GM12878 (cell line): ENCODE data around the gene FTO. TPM values are rescaled to one million over a fixed set of nuclear protein-coding genes. Genes with fewer than 3 reads are reported as not detected.

Source experiments
- ATAC-seq: fragments of 200-7000 bp; cut with Tn5 transposase; 3 replicates; pipeline ENCODE4 v1.9.1; 2020; ENCODE audit warnings: mild to moderate bottlenecking, moderate library complexity
- BruUV-seq: library from RNA; stranded (reverse); fragments of 400-500 nt; replicated peaks from 2 replicates; lab custom pipeline; 2021; lab: Mats Ljungman, UMichigan
- CTCF ChIA-PET: fragments of 300-600 bp; sonication (Branson Sonifier 250); formaldehyde crosslinking; extraction: SDS; loops from one replicate; lab custom pipeline; 2021; ENCODE audit warnings: inconsistent platforms; lab: Yijun Ruan, JAX
- POLR2A ChIA-PET: fragments of 350-600 bp; formaldehyde crosslinking; extraction: SDS; loops from one replicate; lab custom pipeline; 2021; ENCODE audit warnings: inconsistent platforms; lab: Charles Lee
- RAD21 ChIA-PET: fragments of 300-600 bp; sonication (Branson Sonifier 250); formaldehyde crosslinking; loops from one replicate; lab custom pipeline; 2023; ENCODE audit warnings: antibody characterized with exemption; ENCODE audit not compliant: unreplicated experiment; lab: Charles Lee
- SMC1A ChIA-PET: fragments of 300-600 bp; sonication (Branson Sonifier 250); formaldehyde crosslinking; loops from one replicate; lab custom pipeline; 2023; ENCODE audit not compliant: unreplicated experiment, uncharacterized antibody; lab: Charles Lee
- DNase-seq: peaks from one replicate; pipeline ENCODE4 v3.0.0-alpha.2; 2011; ENCODE audit warnings: low read depth, low spot score
- FAIRE-seq: peaks from 3 replicates; lab custom pipeline; 2011; peaks lifted over from hg19 to GRCh38; lab: Jason Lieb, UNC
- H2AFZ ChIP-seq: 2 replicates; pipeline ENCODE4 v1.6.0; 2011; ENCODE audit warnings: low read depth, low read length, control low read depth; ENCODE audit not compliant: control insufficient read depth
- H3K27ac ChIP-seq: 2 replicates; pipeline ENCODE4 v1.5.1; 2011; ENCODE audit warnings: control low read depth; ENCODE audit not compliant: control insufficient read depth, insufficient read depth
- H3K27me3 ChIP-seq, 2 experiments: replicated peaks in 1 of 2; 2 replicates each; pipeline versions ENCODE4 v1.6.0 to v1.6.1; 2011; ENCODE audit warnings: low read length in 1 of 2; ENCODE audit not compliant: control insufficient read depth in 2 of 2, insufficient read depth in 2 of 2
- H3K36me3 ChIP-seq, 2 experiments: 2 replicates each; pipeline ENCODE4 v1.5.1; 2011; ENCODE audit warnings: low read length in 1 of 2; ENCODE audit not compliant: control insufficient read depth in 2 of 2, insufficient read depth in 2 of 2
- H3K4me1 ChIP-seq: 2 replicates; pipeline ENCODE4 v1.6.1; 2011; ENCODE audit warnings: mild to moderate bottlenecking, low read length, moderate library complexity, mixed read lengths; ENCODE audit not compliant: control insufficient read depth, insufficient read depth
- H3K4me2 ChIP-seq: 2 replicates; pipeline ENCODE4 v1.6.0; 2011; ENCODE audit warnings: control low read depth; ENCODE audit not compliant: control insufficient read depth, insufficient read depth
- H3K4me3 ChIP-seq: fragments of 200-600 bp; sonication (generic); 2 replicates; pipeline ENCODE4 v1.5.1; 2016
- H3K79me2 ChIP-seq: 2 replicates; pipeline ENCODE4 v1.6.0; 2011; ENCODE audit warnings: low read length; ENCODE audit not compliant: control insufficient read depth, insufficient read depth
- H3K9ac ChIP-seq: 2 replicates; pipeline ENCODE4 v1.8.0; 2011; ENCODE audit warnings: low read length, control low read depth, mixed read lengths; ENCODE audit not compliant: control insufficient read depth, insufficient read depth
- H3K9me3 ChIP-seq: replicated peaks from 3 replicates; pipeline ENCODE4 v1.5.1; 2011; ENCODE audit warnings: mild to moderate bottlenecking, low read length; ENCODE audit not compliant: control insufficient read depth, insufficient read depth
- H4K20me1 ChIP-seq: 2 replicates; pipeline ENCODE4 v1.6.0; 2011; ENCODE audit not compliant: control insufficient read depth, insufficient read depth
- ATF3 ChIP-seq: IDR thresholded peaks from 2 replicates; pipeline ENCODE4 v1.6.1; 2011; ENCODE audit warnings: low read depth, mild to moderate bottlenecking, low read length, moderate library complexity, borderline replicate concordance; ENCODE audit errors: extremely low read depth
- ATF7 ChIP-seq: fragments of 450-650 bp; IDR thresholded peaks from 2 replicates; pipeline ENCODE4 v1.6.1; 2016; ENCODE audit warnings: low read depth, mild to moderate bottlenecking
- E2F4 ChIP-seq: IDR thresholded peaks from 2 replicates; pipeline ENCODE4 v1.6.1; 2012; ENCODE audit warnings: low read depth, low read length, improper control_type of control experiment
- E2F8 ChIP-seq: fragments of 450-650 bp; IDR thresholded peaks from 2 replicates; pipeline ENCODE4 v1.6.1; 2018; ENCODE audit warnings: mild to moderate bottlenecking, low read depth, moderate library complexity; ENCODE audit not compliant: partially characterized antibody
- ELK1 ChIP-seq: IDR thresholded peaks from 2 replicates; pipeline ENCODE4 v1.6.1; 2012; ENCODE audit warnings: low read depth, low read length, improper control_type of control experiment
- FOXK2 ChIP-seq: fragments of 450-650 bp; IDR thresholded peaks from 2 replicates; pipeline ENCODE4 v1.6.1; 2017; ENCODE audit warnings: mild to moderate bottlenecking, moderate library complexity
- HCFC1 ChIP-seq: fragments of 150-350 bp; IDR thresholded peaks from 2 replicates; pipeline ENCODE4 v1.6.1; 2014; ENCODE audit warnings: low read length
- KAT2A ChIP-seq: conservative IDR thresholded peaks from 2 replicates; pipeline ENCODE4 v1.6.1; 2011; ENCODE audit warnings: low read depth, low read length; ENCODE audit not compliant: control insufficient read depth
- MXI1 ChIP-seq: fragments of 150-350 bp; IDR thresholded peaks from 2 replicates; pipeline ENCODE4 v1.6.1; 2011; ENCODE audit warnings: low read depth, mild to moderate bottlenecking, inconsistent platforms, low read length, improper control_type of control experiment
- NR2C2 ChIP-seq: IDR thresholded peaks from 2 replicates; pipeline ENCODE4 v1.6.1; 2011; ENCODE audit warnings: borderline replicate concordance, low read depth; ENCODE audit not compliant: control insufficient read depth, insufficient read length
- POLR2A ChIP-seq: IDR thresholded peaks from 2 replicates; pipeline ENCODE4 v1.6.1; 2011; ENCODE audit warnings: low read depth, mild to moderate bottlenecking, low read length
- SP1 ChIP-seq: IDR thresholded peaks from one replicate; pipeline ENCODE4 v1.6.1; 2011; ENCODE audit warnings: low read depth, low read length
- SREBF1 ChIP-seq: IDR thresholded peaks from 2 replicates; pipeline ENCODE4 v1.6.1; 2012; ENCODE audit warnings: mild to moderate bottlenecking, low read length
- SREBF2 ChIP-seq: IDR thresholded peaks from 2 replicates; pipeline ENCODE4 v1.6.1; 2012; ENCODE audit warnings: mild to moderate bottlenecking, low read length
- ZNF274 ChIP-seq: IDR thresholded peaks from one replicate; pipeline ENCODE4 v1.8.0; 2011; ENCODE audit not compliant: insufficient read length, insufficient read depth
- WGBS: methylation state at CpG from one replicate; pipeline ENCODE4 v1.1.6; 2016; ENCODE audit warnings: low lambda C conversion rate; ENCODE audit not compliant: insufficient replicate concordance, insufficient coverage; ENCODE audit errors: missing lambda C conversion rate; 5-methylcytosine and 5-hydroxymethylcytosine counted together
- in situ Hi-C: fragments of 300-500 bp; cut with MboI; formaldehyde crosslinking; loops from 9 replicates; pipeline ENCODE4 v1.14.3; 2018; ENCODE audit warnings: mixed read lengths
- intact Hi-C: fragments of 100-400 bp; cut with micrococcal nuclease; formaldehyde crosslinking; loops from one replicate; pipeline ENCODE4 v1.14.2; 2022; ENCODE audit not compliant: unreplicated experiment
- polyA plus RNA-seq, 11 experiments: library from polyadenylated mRNA; depleted of rRNA in 4 of 11; unstranded in 6 of 11; stranded (reverse) in 5 of 11; fragments of >200 nt; fragmentation: Nextera tagmentation in 4 of 11; fragmentation: Illumina TruSeq in 1 of 11; extraction: Ambion mirVana in 4 of 11; extraction: Trizol in 1 of 11; gene quantifications; 1 replicate in 1 of 11; 2 replicates in 10 of 11; pipeline versions ENCODE4 v1.2.1 to v1.2.3, GENCODE V29; 2011 to 2016; ENCODE audit warnings: inconsistent platforms in 2 of 11, missing spikeins in 2 of 11, low read depth in 1 of 11
- total RNA-seq, 4 experiments: library from RNA; depleted of rRNA in 3 of 4; stranded (reverse); fragments of >200 nt in 3 of 4; fragmentation: Illumina TruSeq in 1 of 4; extraction: Trizol in 1 of 4; gene quantifications; 2 replicates each; pipeline versions ENCODE4 v1.2.1 to v1.2.3, GENCODE V29; 2013 to 2021

FTO gene
- total and polyA plus RNA-seq, 10 of the 15 experiments (the other 5 are each of a cell fraction or from before 2014, with no cell fraction given): 20.1 to 55.0 (median 47.0) TPM

GRCh38 chr16:53752560-53752959 lies 48.6 kb downstream of the FTO start:
- no peak for DNase-seq
- no peak overlapping the region for H3K27ac ChIP-seq
- POLR2A ChIA-PET: interaction anchor here (0.7 kb wide), 1 partner anchor 652 kb away, joined by 5 read pairs; no protein-coding TSS in a partner anchor
- TF ChIP-seq FOXK2 (no peak), ATF3 (no peak), KAT2A (no peak), MXI1 (no peak), SREBF1 (no peak), SREBF2 (no peak), ZNF274 (no peak), E2F4 (no peak), ELK1 (no peak), ATF7 (no peak), NR2C2 (no peak), SP1 (no peak), POLR2A (no peak), E2F8 (no peak), HCFC1 (no peak)
- TF ChIP-seq, all 136 proteins: peak for 0
- CTCF ChIA-PET: interaction anchor here (1.0 to 4.4 kb wide), 2 partner anchors 9 to 10 kb away, joined by 6 to 44 read pairs; no protein-coding TSS in a partner anchor
- FAIRE-seq: no peak
- SMC1A ChIA-PET: interaction anchor here (0.7 to 3.7 kb wide), 2 partner anchors 10 to 204 kb away, joined by 3 to 28 read pairs; no protein-coding TSS in a partner anchor
- Histone ChIP-seq H3K4me2 (no peak overlapping the region), H4K20me1 (no peaks in the 10 kb centered on the region), H3K27me3 (no peaks in the 10 kb centered on the region), H3K9ac (no peak overlapping the region), H3K4me3 (no peak overlapping the region), H3K9me3 (peaks cover 2% of the 10 kb centered on the region; the same call in 2 of the 3 replicates), H3K79me2 (no peaks in the 10 kb centered on the region), H3K36me3 (no peaks in the 10 kb centered on the region), H2AFZ (no peak overlapping the region), H3K4me1 (no peaks in the 10 kb centered on the region)
- BruUV-seq: no TSS peak
- intact Hi-C loops: no loop called here
- RAD21 ChIA-PET: no interaction called here
- no peak for ATAC-seq
- in situ Hi-C loops: no loop called here
- no CpG with 5 or more reads among the region's 1 CpG for whole genome bisulfite sequencing
